ENCODE data around the gene PIGN.
"Not testable (repeated sequence)": the region's sequence is repeated elsewhere in the genome, so short reads cannot be mapped to it uniquely, and the experiment has no call there.

- not testable (repeated sequence) for TF ChIP-seq CTCF, EP300 (IDR thresholded peaks at IDR 0.05)
Observed at GRCh38 chr18:62034286-62034685, 152.6 kb downstream of the PIGN start.
